Right cardiac atrium (tissue), 5 donors: ENCODE results near the gene GREB1. TPM values are rescaled to one million over a fixed set of nuclear protein-coding genes. Genes with fewer than 3 reads are reported as not detected.

Experiments
- ATAC-seq, 2 donors: fragments of 200-7000 bp; cut with Tn5 transposase; one replicate each; pipeline versions ENCODE4 v1.8.0 to v1.9.1; 2020; ENCODE audit warnings: moderate library complexity in 2 of 2, mild to moderate bottlenecking in 1 of 2
- DNase-seq, 3 donors: peaks; one replicate each; pipeline ENCODE4 v3.0.0-alpha.2; 2020
- H3K27ac ChIP-seq: one replicate; pipeline ENCODE4 v1.5.1; 2013; ENCODE audit warnings: mild to moderate bottlenecking, low read length, control low read depth, moderate library complexity
- H3K27me3 ChIP-seq: one replicate; pipeline ENCODE4 v1.6.1; 2013; ENCODE audit not compliant: control insufficient read depth, insufficient read depth
- H3K4me1 ChIP-seq: one replicate; pipeline ENCODE4 v1.6.1; 2013; ENCODE audit warnings: low read length; ENCODE audit not compliant: control insufficient read depth, insufficient read depth
- H3K4me3 ChIP-seq: one replicate; pipeline ENCODE4 v1.5.1; 2013; ENCODE audit warnings: low read length, control low read depth
- H3K9me3 ChIP-seq: one replicate; pipeline ENCODE4 v1.6.1; 2013; ENCODE audit warnings: low read length; ENCODE audit not compliant: control insufficient read depth
- WGBS: extraction: QIAGEN DNeasy Blood & Tissue Kit; methylation state at CpG from one replicate; pipeline ENCODE4 v1.1.7; 2013; 5-methylcytosine and 5-hydroxymethylcytosine counted together
- intact Hi-C, 4 donors: fragments of 100-400 bp; cut with DNase I; formaldehyde crosslinking; loops; one replicate each; pipeline versions ENCODE4 v1.11.0 to v1.14.0; 2022 to 2023
- polyA plus RNA-seq: library from polyadenylated mRNA; stranded (reverse); fragments of 200-250 nt; gene quantifications from one replicate; pipeline ENCODE4 v1.2.3, GENCODE V29; 2013
- total RNA-seq, 4 donors: library from RNA; stranded (reverse); fragmentation: NEBNext Ultra II Directional; extraction: Animal tissue kit (Norgen Biotek cat#: 25700); gene quantifications; one replicate each; pipeline ENCODE4 v1.2.1, GENCODE V29; 2021
- donor health status: healthy with polysubstance abuse.
- donor health status: DM: no; HTN: yes; CAD: no.
- donor health status: DM: no; HTN: no; CAD: no.
- donor health status: DM: no; HTN: yes; CAD: no; lungs with severe emphysema.
- donor health status: DM: yes; HTN: yes; CAD: no.

The GREB1 gene
- total and polyA plus RNA-seq, 5 donors: 4.6 to 17.7 (median 10.7) TPM

GRCh38 chr2:11498543-11499034 is 35.3 kb upstream of the GREB1 start:
- ATAC-seq (peak; percentile 93 to 95), DNase-seq (peak; percentile 78 to 94 (median 93))
- Histone ChIP-seq H3K9me3 (no peaks in the 10 kb centered on the region), H3K27ac (peak overlapping the region; percentile 52), H3K4me3 (no peak overlapping the region), H3K4me1 (no peaks in the 10 kb centered on the region), H3K27me3 (no peaks in the 10 kb centered on the region)
- intact Hi-C loops: no loop called here
- WGBS: 28% methylated on average over 9 of the region's 9 CpGs

- ATAC-seq (no peak), DNase-seq (no peak)
- intact Hi-C loops: no loop called here
- H3K27ac ChIP-seq: peak overlapping the region; percentile 29
- H3K4me3 ChIP-seq: no peak overlapping the region
- no peaks in the 10 kb centered on the region for H3K9me3 ChIP-seq
- 25% methylated on average over 4 of the region's 4 CpGs for WGBS
- H3K4me1 ChIP-seq: no peaks in the 10 kb centered on the region
- no peaks in the 10 kb centered on the region for H3K27me3 ChIP-seq
These were observed 34.6 kb upstream of the GREB1 start for GRCh38 chr2:11499081-11499743.

GRCh38 chr2:11500702-11501303 is 33.0 kb upstream of the GREB1 start:
- no peak for DNase-seq
- H3K4me1 ChIP-seq: no peaks in the 10 kb centered on the region
- WGBS: 78% methylated on average over 5 of the region's 5 CpGs
- intact Hi-C loops: loop anchor here in 1 of 4 donors (5.0 kb wide), 1 partner anchor 51 kb away; no protein-coding TSS in a partner anchor
- H3K4me3 ChIP-seq: no peak overlapping the region
- no peaks in the 10 kb centered on the region for H3K27me3 ChIP-seq
- H3K27ac ChIP-seq: no peak overlapping the region
- H3K9me3 ChIP-seq: no peaks in the 10 kb centered on the region
- no peak for ATAC-seq

DNA sequence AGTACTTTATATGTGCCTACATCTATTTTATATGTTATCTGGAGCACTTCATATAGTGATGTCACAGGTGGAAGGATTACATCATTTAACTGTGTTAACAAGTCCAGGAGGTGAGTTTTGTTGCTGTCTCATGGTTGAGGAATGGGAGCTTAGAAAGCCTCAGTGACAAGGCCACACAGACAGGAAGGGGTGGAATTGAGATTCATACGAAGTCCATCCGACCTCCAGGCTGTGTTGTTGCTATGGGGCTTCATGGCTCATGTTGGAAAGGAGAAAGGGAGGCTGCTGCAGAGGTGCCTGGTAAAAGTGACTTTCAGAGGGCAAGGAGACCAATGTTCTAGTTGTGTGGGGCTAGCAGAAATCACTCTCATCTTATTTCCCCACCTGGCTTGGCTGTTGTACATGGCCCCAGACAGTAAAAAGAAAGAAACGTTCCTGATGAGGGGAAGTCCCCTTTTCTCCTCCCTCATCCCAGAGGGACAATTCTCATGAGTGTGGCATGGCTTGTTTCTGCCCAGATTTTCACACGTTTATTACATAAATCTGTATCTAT is 31.0 kb upstream of the GREB1 start:
- no peak for ATAC-seq
- no peak for DNase-seq
- WGBS: 76% methylated on average over 4 of the region's 4 CpGs
- intact Hi-C loops: loop anchor here in 1 of 4 donors (5.0 kb wide), 1 partner anchor 49 kb away; no protein-coding TSS in a partner anchor
- Histone ChIP-seq H3K27me3 (no peaks in the 10 kb centered on the region), H3K9me3 (no peaks in the 10 kb centered on the region), H3K27ac (no peak overlapping the region), H3K4me3 (no peak overlapping the region), H3K4me1 (no peaks in the 10 kb centered on the region)

DNA sequence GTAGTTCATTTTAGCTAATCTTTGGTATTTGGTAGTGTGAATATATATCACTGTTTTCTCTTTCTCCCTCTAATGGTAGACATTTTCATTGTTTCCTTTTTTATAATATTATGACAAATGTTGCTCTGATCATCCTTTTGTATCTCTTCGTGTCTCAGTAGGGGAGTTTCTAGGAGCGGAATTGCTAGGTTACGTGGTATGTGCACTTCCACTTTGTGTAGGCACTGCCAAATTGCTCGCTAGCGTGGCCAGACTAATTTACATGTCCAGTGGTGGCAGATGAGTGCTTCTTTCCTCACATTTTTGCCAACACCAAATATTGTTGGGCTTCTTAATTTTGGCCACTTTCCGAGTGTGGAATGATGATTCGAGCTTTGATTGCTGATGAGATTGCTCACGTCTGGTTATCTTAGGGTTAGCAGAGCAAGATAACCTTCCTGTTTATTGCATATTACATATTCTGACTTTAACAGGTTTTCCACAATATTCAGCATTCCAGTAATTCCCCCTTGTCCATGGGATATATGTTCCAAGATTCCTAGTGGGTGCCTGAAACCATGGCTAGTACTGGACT is 30.4 kb upstream of the GREB1 start:
- intact Hi-C loops: loop anchor here in 1 of 4 donors (5.0 kb wide), 1 partner anchor 49 kb away; no protein-coding TSS in a partner anchor
- DNase-seq (no peak), ATAC-seq (no peak)
- no peaks in the 10 kb centered on the region for H3K27me3 ChIP-seq
- no peaks in the 10 kb centered on the region for H3K9me3 ChIP-seq
- no peaks in the 10 kb centered on the region for H3K4me1 ChIP-seq
- WGBS: 64% methylated on average over 8 of the region's 8 CpGs
- H3K4me3 ChIP-seq: no peak overlapping the region
- H3K27ac ChIP-seq: no peak overlapping the region

GRCh38 chr2:11505652-11506610 is 27.9 kb upstream of the GREB1 start:
- 82% methylated on average over 11 of the region's 11 CpGs for WGBS
- Histone ChIP-seq H3K4me1 (no peaks in the 10 kb centered on the region), H3K4me3 (no peak overlapping the region), H3K27me3 (no peaks in the 10 kb centered on the region), H3K9me3 (no peaks in the 10 kb centered on the region), H3K27ac (no peak overlapping the region)
- ATAC-seq (peak in 1 of 2 donors; percentile 11), DNase-seq (no peak)
- intact Hi-C loops: no loop called here

DNA sequence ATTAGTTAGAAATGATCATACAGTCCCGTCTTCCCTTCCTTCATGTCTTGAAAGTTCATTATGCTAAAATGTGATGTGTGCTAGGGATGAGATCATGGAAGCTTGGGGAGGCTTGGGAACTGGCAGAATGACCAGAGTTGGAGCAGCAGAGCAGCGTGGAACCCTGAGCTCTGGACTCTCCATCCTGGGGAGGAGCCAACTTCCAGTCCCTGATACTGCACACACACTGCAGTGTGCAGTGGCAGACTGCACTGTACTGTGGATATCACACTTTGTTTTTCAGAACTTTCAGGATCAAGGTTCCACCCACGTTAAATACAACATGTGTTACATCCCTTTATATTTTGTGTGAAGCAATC is 27.3 kb upstream of the GREB1 start:
- H3K27me3 ChIP-seq: no peaks in the 10 kb centered on the region
- intact Hi-C loops: no loop called here
- no peaks in the 10 kb centered on the region for H3K9me3 ChIP-seq
- H3K27ac ChIP-seq: no peak overlapping the region
- ATAC-seq (peak in 1 of 2 donors; percentile 52), DNase-seq (no peak)
- WGBS: 42% methylated on average over 3 of the region's 3 CpGs
- no peak overlapping the region for H3K4me3 ChIP-seq
- H3K4me1 ChIP-seq: no peaks in the 10 kb centered on the region

GRCh38 chr2:11507517-11507916 is 26.3 kb upstream of the GREB1 start:
- Histone ChIP-seq H3K4me3 (no peak overlapping the region), H3K4me1 (no peaks in the 10 kb centered on the region), H3K27me3 (no peaks in the 10 kb centered on the region), H3K27ac (no peak overlapping the region), H3K9me3 (no peaks in the 10 kb centered on the region)
- intact Hi-C loops: no loop called here
- ATAC-seq (no peak), DNase-seq (no peak)
- 71% methylated on average over 2 of the region's 2 CpGs for whole genome bisulfite sequencing

DNA sequence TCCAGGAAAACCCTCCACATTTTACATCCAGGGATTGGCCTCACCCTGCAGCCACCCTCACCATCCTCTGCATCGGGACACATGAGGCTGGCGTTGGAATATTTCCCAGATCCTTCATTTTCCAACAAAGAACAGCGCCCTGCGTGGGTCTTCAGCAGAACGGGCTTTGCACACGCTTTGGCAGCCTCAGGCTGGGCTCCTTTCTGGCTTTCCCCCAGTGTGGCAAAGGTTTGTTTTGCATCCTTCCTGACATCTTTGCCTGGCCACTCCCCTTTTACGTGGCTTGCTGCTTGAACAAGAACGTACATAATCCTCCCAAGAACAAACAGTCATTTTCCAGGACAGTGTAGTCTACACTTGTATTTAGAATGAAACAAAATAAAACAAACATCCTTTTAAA is 25.6 kb upstream of the GREB1 start:
- DNase-seq (no peak), ATAC-seq (no peak)
- 69% methylated on average over 8 of the region's 8 CpGs for WGBS
- H3K4me1 ChIP-seq: no peaks in the 10 kb centered on the region
- no peaks in the 10 kb centered on the region for H3K9me3 ChIP-seq
- H3K27ac ChIP-seq: no peak overlapping the region
- H3K4me3 ChIP-seq: no peak overlapping the region
- no peaks in the 10 kb centered on the region for H3K27me3 ChIP-seq
- intact Hi-C loops: no loop called here

GRCh38 chr2:11509657-11510360 is 24.0 kb upstream of the GREB1 start:
- DNase-seq: no peak
- no peak overlapping the region for H3K27ac ChIP-seq
- H3K27me3 ChIP-seq: no peaks in the 10 kb centered on the region
- ATAC-seq: no peak
- intact Hi-C loops: no loop called here
- 87% methylated on average over 3 of the region's 3 CpGs for WGBS
- no peak overlapping the region for H3K4me3 ChIP-seq
- no peaks in the 10 kb centered on the region for H3K4me1 ChIP-seq
- no peaks in the 10 kb centered on the region for H3K9me3 ChIP-seq
